ENCODE results near the gene RAD51D.
A peak's percentile ranks its signal among the peaks of the same experiment; 100 is the strongest.

Gene RAD51D

GRCh38 chr17:35141681-35142466 is 22.2 kb upstream of the RAD51D start, which contains the start of gene NLE1:
NLE1 (minus strand) TSS chr17:35142303; CDS start chr17:35142275, 28 bp downstream.
- TF ChIP-seq CTCF (IDR thresholded peaks at IDR 0.05), result peak; percentile 93
- no peak for DNase-seq (ENCODE audit: low spot score)
- H3K27ac ChIP-seq, result peak within 1 kb of the TSS in 1 of 2 donors; percentile 26
- peak within 1 kb of the TSS; percentile 97 for H3K4me3 ChIP-seq

GRCh38 chr17:35138218-35138617 is 18.6 kb upstream of the RAD51D start:
- no peak for TF ChIP-seq CTCF (IDR thresholded peaks at IDR 0.05)
- no peak for DNase-seq (ENCODE audit: low spot score)
- no peak overlapping the region for H3K27ac ChIP-seq
- no peak overlapping the region for H3K4me3 ChIP-seq

- peak; percentile 47 for DNase-seq (ENCODE audit: low spot score)
- TF ChIP-seq CTCF (IDR thresholded peaks at IDR 0.05), result no peak
Observed at GRCh38 chr17:35135322-35135721, 15.7 kb upstream of the RAD51D start.

GRCh38 chr17:35132816-35133550 is 13.3 kb upstream of the RAD51D start:
- no peak for TF ChIP-seq CTCF (IDR thresholded peaks at IDR 0.05)

More at GRCh38 chr17:35135322-35135721, 15.7 kb upstream of the RAD51D start:
- Histone ChIP-seq H3K4me3 (no peak overlapping the region), H3K27ac (no peak overlapping the region)

GRCh38 chr17:35132099-35132498 is 12.4 kb upstream of the RAD51D start:
- Histone ChIP-seq H3K27ac (no peak overlapping the region), H3K4me3 (no peak overlapping the region)
- no peak for TF ChIP-seq CTCF (IDR thresholded peaks at IDR 0.05)
- DNase-seq (ENCODE audit: low spot score), result peak; percentile 62

More at GRCh38 chr17:35132816-35133550, 13.3 kb upstream of the RAD51D start:
- Histone ChIP-seq H3K27ac (no peak overlapping the region), H3K4me3 (no peak overlapping the region)
- peak; percentile 56 for DNase-seq (ENCODE audit: low spot score)

- Histone ChIP-seq H3K27ac (no peak overlapping the region), H3K4me3 (no peak overlapping the region)
- DNase-seq (ENCODE audit: low spot score), result peak; percentile 57
- TF ChIP-seq CTCF (IDR thresholded peaks at IDR 0.05), result no peak
Observed at GRCh38 chr17:35130392-35130791, 10.7 kb upstream of the RAD51D start.

All from coronary artery (tissue), 2 donors.